OCI-LY7 (cell line): Measurements from ENCODE around the gene NACC2. TPM values are rescaled to one million over a fixed set of nuclear protein-coding genes. Genes with fewer than 3 reads are reported as not detected.
A peak's percentile ranks its signal among the peaks of the same experiment; 100 is the strongest.

Experiments used
- BruUV-seq: library from RNA; stranded (reverse); fragments of 400-500 nt; replicated peaks from 2 replicates; lab custom pipeline; 2021; lab: Mats Ljungman, UMichigan
- CTCF ChIA-PET: fragments of 300-600 bp; sonication (Branson Sonifier 250); formaldehyde crosslinking; loops from one replicate; lab custom pipeline; 2022; ENCODE audit warnings: antibody characterized with exemption; ENCODE audit not compliant: unreplicated experiment; lab: Charles Lee
- POLR2A ChIA-PET: fragments of 300-600 bp; sonication (Branson Sonifier 250); formaldehyde crosslinking; loops from one replicate; lab custom pipeline; 2022; ENCODE audit warnings: antibody characterized with exemption; lab: Charles Lee
- DNase-seq: peaks from one replicate; pipeline ENCODE4 v3.0.0-alpha.2; 2015; ENCODE audit warnings: low spot score
- H2AFZ ChIP-seq: fragments of 200-600 bp; sonication (generic), shearing (Covaris generic); 2 replicates; pipeline ENCODE4 v1.6.1; 2014; ENCODE audit warnings: mild to moderate bottlenecking, antibody characterized with exemption, low read length, moderate library complexity
- H3K27ac ChIP-seq: fragments of 200-600 bp; sonication (generic); 2 replicates; pipeline ENCODE4 v1.5.1; 2014; ENCODE audit warnings: mixed run types, low read depth, mild to moderate bottlenecking, moderate library complexity, low read length, inconsistent platforms; ENCODE audit not compliant: poor library complexity, severe bottlenecking
- H3K36me3 ChIP-seq: fragments of 200-600 bp; sonication (generic); 2 replicates; pipeline ENCODE4 v1.6.1; 2014; ENCODE audit warnings: mild to moderate bottlenecking, antibody characterized with exemption, low read length, moderate library complexity, mixed read lengths; ENCODE audit not compliant: insufficient read depth
- H3K4me1 ChIP-seq: fragments of 200-600 bp; sonication (generic); 2 replicates; pipeline ENCODE4 v1.5.1; 2014; ENCODE audit warnings: mild to moderate bottlenecking, low read length; ENCODE audit not compliant: insufficient read depth, poor library complexity, severe bottlenecking
- H3K4me2 ChIP-seq: fragments of 200-600 bp; sonication (generic); 2 replicates; pipeline ENCODE4 v1.6.1; 2014; ENCODE audit warnings: mild to moderate bottlenecking, low read length
- H3K4me3 ChIP-seq: fragments of 200-600 bp; sonication (generic); 2 replicates; pipeline ENCODE4 v1.5.1; 2014; ENCODE audit warnings: mild to moderate bottlenecking, low read depth, low read length; ENCODE audit not compliant: poor library complexity, severe bottlenecking
- H3K79me2 ChIP-seq: fragments of 200-600 bp; sonication (generic); 2 replicates; pipeline ENCODE4 v1.6.1; 2016; ENCODE audit warnings: low read depth, mild to moderate bottlenecking, low read length, moderate library complexity, mixed read lengths; ENCODE audit not compliant: insufficient read depth
- H3K9me2 ChIP-seq: fragments of 200-600 bp; sonication (generic); 2 replicates; pipeline ENCODE4 v1.6.1; 2016; ENCODE audit warnings: mild to moderate bottlenecking, low read length, mixed read lengths; ENCODE audit not compliant: insufficient read depth
- H3K9me3 ChIP-seq: fragments of 200-600 bp; sonication (generic); 2 replicates; pipeline ENCODE4 v1.6.1; 2014; ENCODE audit warnings: mild to moderate bottlenecking, mixed run types, low read length, mixed read lengths
- H4K20me1 ChIP-seq: fragments of 200-600 bp; sonication (generic); 2 replicates; pipeline ENCODE4 v1.6.1; 2014; ENCODE audit warnings: mild to moderate bottlenecking, antibody characterized with exemption, low read length, moderate library complexity, mixed read lengths; ENCODE audit not compliant: insufficient read depth
- EZH2phosphoT487 ChIP-seq: fragments of 200-600 bp; sonication (generic); IDR thresholded peaks from 2 replicates; pipeline ENCODE4 v1.6.1; 2018; ENCODE audit warnings: low read depth, borderline replicate concordance, mild to moderate bottlenecking, mixed run types, antibody characterized with exemption, low read length, moderate library complexity, mixed read lengths
- intact Hi-C: fragments of 100-400 bp; cut with micrococcal nuclease; formaldehyde crosslinking; loops from one replicate; pipeline ENCODE4 v1.10.0; 2022; ENCODE audit not compliant: unreplicated experiment
- total RNA-seq, 2 experiments: library from RNA; depleted of rRNA in 1 of 2; stranded (reverse); fragments of >200 nt in 1 of 2; shearing (Covaris generic) in 1 of 2; gene quantifications; 2 replicates each; pipeline ENCODE4 v1.2.3, GENCODE V29; 2014 to 2022
- TF ChIP-seq, protein P1 (sequence below): fragments of 200-600 bp; sonication (generic); conservative IDR thresholded peaks from 2 replicates; pipeline ENCODE4 v1.5.1; 2014; ENCODE audit warnings: mild to moderate bottlenecking, antibody characterized with exemption, low read length, moderate library complexity, mixed read lengths

Gene NACC2
- total RNA-seq, 2 experiments from 2014 or later, result 0.38 to 0.72 TPM

DNA sequence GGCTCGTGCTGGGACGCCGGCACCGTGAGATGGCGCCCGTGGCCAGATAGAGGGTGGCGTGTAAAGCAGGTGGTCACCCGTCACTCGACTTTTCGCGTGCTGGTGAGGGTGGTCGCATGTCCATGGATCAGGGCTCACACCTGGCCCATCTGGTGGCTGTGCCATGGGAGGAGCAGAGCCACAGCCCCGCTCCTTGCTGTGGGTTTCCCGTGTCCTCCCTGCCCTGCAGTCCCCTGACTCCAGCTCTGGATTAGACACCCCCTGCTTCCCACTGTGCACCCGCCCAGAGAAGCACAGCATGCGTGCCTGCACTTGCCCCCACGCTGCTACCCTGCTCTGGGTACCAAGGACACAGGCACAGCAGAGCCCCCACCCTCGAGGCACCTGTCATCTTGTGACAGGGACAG, 25.4 kb upstream of the NACC2 start:
- ChIA-PET POLR2A (no interaction called here), CTCF (no interaction called here)
- intact Hi-C loops, result loop anchor here (5.0 kb wide), 2 partner anchors 258 to 518 kb away; no protein-coding TSS in a partner anchor
- no peaks in the 10 kb centered on the region for H3K9me2 ChIP-seq
- H3K4me3 ChIP-seq, result no peak overlapping the region
- H2AFZ ChIP-seq, result no peak overlapping the region
- no peaks in the 10 kb centered on the region for H4K20me1 ChIP-seq
- TF ChIP-seq EZH2phosphoT487, result no peak
- TF ChIP-seq, protein P1, sequence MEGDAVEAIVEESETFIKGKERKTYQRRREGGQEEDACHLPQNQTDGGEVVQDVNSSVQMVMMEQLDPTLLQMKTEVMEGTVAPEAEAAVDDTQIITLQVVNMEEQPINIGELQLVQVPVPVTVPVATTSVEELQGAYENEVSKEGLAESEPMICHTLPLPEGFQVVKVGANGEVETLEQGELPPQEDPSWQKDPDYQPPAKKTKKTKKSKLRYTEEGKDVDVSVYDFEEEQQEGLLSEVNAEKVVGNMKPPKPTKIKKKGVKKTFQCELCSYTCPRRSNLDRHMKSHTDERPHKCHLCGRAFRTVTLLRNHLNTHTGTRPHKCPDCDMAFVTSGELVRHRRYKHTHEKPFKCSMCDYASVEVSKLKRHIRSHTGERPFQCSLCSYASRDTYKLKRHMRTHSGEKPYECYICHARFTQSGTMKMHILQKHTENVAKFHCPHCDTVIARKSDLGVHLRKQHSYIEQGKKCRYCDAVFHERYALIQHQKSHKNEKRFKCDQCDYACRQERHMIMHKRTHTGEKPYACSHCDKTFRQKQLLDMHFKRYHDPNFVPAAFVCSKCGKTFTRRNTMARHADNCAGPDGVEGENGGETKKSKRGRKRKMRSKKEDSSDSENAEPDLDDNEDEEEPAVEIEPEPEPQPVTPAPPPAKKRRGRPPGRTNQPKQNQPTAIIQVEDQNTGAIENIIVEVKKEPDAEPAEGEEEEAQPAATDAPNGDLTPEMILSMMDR, result no peak
- peaks cover 17% of the 10 kb centered on the region for H3K4me1 ChIP-seq
- no TSS peak for BruUV-seq
- H3K79me2 ChIP-seq, result peaks cover 18% of the 10 kb centered on the region; the same call in 1 of the 2 replicates
- DNase-seq, result no peak
- H3K9me3 ChIP-seq, result no peaks in the 10 kb centered on the region
- H3K36me3 ChIP-seq, result peaks cover 12% of the 10 kb centered on the region
- H3K27ac ChIP-seq, result no peak overlapping the region
- H3K4me2 ChIP-seq, result peak overlapping the region; percentile 77; the same call in 1 of the 2 replicates

DNA sequence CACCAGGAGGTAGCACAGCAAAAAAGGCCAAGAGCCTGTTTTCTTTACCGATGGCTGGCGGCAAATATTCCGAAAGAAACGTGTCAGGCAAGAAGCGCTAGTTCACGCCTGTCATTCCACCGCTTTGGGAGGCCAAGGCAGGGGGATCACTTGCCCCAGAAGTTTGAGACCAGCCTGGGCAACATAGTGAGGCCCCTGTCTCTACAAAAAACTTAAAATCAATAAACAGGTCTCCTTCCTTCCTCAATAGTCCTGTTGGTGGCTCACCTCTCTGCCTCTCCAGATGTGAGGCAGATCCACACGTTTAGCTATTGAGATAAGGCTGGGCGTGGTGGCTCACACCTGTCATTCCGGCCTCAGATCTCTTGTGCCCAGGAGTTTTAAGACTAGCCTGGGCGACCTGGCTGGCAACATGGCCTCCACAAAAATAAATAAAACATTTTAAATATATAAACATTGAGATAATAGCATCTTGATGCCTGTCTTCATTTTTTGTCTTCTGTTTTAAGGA, 24.8 kb upstream of the NACC2 start:
- intact Hi-C loops, result loop anchor here (2.0 to 5.0 kb wide), 4 partner anchors 31 to 518 kb away; partner anchors contain the start of gene UBAC1

More for the DNA sequence above, 24.8 kb upstream of the NACC2 start:
- no peaks in the 10 kb centered on the region for H4K20me1 ChIP-seq
- ChIA-PET CTCF (no interaction called here), POLR2A (no interaction called here)
- peaks cover 17% of the 10 kb centered on the region for H3K36me3 ChIP-seq
- no peak for DNase-seq
- peak overlapping the region; percentile 57 for H3K27ac ChIP-seq
- H2AFZ ChIP-seq, result no peak overlapping the region
- no peaks in the 10 kb centered on the region for H3K9me2 ChIP-seq
- H3K9me3 ChIP-seq, result no peaks in the 10 kb centered on the region
- peak overlapping the region; percentile 80 for H3K4me3 ChIP-seq
- peaks cover 17% of the 10 kb centered on the region for H3K4me1 ChIP-seq
- no TSS peak for BruUV-seq
- TF ChIP-seq, protein P1, result no peak
- TF ChIP-seq EZH2phosphoT487, result no peak
- peak overlapping the region; percentile 77 for H3K4me2 ChIP-seq
- peaks cover 18% of the 10 kb centered on the region; the same call in 1 of the 2 replicates for H3K79me2 ChIP-seq
